Measurements from ENCODE around the gene BLM. TPM values are rescaled to one million over a fixed set of nuclear protein-coding genes. Genes with fewer than 3 reads are reported as not detected.
"Not testable (repeated sequence)": the region's sequence is repeated elsewhere in the genome, so short reads cannot be mapped to it uniquely, and the experiment has no call there.

The BLM gene
- total and polyA plus RNA-seq, 5 donors, result 8.1 to 45.3 (median 22.9) TPM

DNA sequence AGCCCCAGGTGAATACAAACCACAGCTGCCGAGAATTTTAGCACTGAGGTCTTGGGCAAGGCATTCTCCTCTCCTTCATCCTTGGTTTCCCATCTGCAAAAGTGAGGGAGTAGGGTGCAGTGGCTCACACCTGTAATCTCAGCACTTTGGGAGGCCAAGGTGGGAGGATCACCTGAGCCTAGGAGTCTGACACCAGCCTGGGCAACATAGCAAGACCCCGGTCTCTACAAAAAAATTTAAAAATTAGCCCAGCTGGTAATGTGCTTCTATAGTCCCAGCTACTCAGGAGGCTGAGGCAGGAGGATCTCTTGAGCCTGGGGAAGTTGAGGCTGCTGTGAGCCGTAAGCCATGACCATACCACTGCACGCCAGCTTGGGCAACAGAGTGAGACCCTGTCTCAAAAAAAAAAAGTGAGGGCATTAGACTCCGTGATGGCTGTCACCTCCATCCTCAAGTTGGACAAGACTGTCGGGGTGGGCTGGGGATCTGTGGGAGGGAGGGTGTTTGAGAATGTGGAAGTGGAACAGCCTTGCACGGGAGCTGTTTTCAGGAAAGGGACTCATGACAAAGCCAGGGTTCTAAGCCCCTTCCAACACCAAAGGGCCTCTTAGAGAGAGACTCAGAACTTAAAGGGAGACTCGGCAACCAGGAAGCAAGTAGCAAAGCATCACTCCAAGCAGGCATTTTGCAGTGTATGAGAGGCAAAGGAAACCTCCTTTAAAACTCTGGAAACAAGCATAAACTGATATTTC is 105.2 kb downstream of the BLM start:
- 84% methylated on average over 8 of the region's 8 CpGs for WGBS
- no peak for ATAC-seq
- Histone ChIP-seq H3K4me1 (ENCODE audit: control insufficient read depth, insufficient read depth, low read length) (no peaks in the 10 kb centered on the region), H3K4me3 (ENCODE audit: low read length) (no peak overlapping the region), H3K9me3 (ENCODE audit: control insufficient read depth, low read length) (no peaks in the 10 kb centered on the region), H3K27me3 (ENCODE audit: control insufficient read depth, insufficient read depth) (no peaks in the 10 kb centered on the region), H3K27ac (ENCODE audit: low read length) (no peak overlapping the region)
- intact Hi-C loops (cut with DNase I), result no loop called here
- DNase-seq, result no peak

DNA sequence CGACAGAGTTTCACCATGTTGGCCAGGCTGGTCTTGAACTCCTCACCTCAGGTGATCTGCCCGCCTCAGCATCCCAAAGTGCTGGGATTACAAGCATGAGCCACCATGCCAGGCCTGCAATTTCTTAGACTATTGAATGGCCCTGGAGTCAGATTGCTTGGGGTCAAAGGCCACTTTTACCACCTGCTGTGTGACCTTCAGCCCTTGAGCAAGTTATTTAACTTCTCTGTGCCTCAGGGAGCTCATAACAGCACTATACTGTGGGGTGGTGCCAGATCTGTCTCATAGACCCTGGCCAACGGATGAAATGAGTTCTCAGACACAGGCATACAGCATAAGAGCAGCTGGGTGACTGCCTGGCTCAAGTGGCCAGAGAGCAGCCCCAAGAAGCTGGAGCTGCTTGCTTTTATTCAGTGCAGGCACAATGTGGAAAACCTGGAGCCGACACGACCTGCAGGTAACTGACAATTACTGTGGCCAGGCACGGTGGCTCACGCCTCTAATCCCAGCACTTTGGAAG is 106.4 kb downstream of the BLM start:
- no peaks in the 10 kb centered on the region for H3K4me1 ChIP-seq (ENCODE audit: control insufficient read depth, insufficient read depth, low read length)
- H3K9me3 ChIP-seq (ENCODE audit: control insufficient read depth, low read length), result no peaks in the 10 kb centered on the region
- no peak overlapping the region for H3K27ac ChIP-seq (ENCODE audit: low read length)
- intact Hi-C loops (cut with DNase I), result no loop called here
- no peaks in the 10 kb centered on the region for H3K27me3 ChIP-seq (ENCODE audit: control insufficient read depth, insufficient read depth)
- DNase-seq (no peak), ATAC-seq (no peak)
- H3K4me3 ChIP-seq (ENCODE audit: low read length), result no peak overlapping the region
- WGBS, result 89% methylated on average over 7 of the region's 7 CpGs

DNA sequence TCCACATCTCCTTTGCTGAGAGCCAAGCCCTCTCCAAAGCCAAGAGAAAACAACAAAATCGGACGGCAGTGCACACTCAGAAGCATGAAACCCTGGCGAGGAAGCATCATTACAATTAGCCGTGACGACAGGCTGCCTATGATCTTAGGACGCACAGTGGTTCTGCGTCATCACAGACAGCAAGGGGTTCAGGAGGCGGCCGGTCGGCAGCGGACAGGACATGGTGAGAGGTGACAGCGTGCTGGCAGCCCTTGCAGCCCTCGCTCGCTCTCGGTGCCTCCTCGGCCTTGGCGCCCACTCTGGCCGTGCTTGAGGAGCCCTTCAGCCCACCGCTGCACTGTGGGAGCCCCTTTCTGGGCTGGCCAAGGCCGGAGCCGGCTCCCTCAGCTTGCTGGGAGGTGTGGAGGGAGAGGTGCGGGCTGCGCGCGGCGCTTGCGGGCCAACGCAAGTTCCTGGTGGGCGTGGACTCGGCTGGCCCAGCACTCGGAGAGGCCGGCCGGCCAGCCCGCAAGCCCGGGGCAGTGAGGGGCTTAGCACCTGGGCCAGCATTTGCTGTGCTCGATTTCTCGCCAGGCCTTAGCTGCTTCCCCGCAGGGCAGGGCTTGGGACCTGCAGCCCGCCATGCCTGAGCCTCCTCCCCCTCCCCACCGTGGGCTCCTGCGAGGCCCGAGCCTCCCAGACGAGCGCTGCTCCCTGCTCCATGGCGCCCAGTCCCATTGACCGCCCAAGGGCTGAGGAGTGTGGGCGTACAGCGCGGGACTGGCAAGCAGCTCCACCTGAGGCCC is 108.2 kb downstream of the BLM start:
- DNase-seq; H3K4me1 ChIP-seq (ENCODE audit: control insufficient read depth, insufficient read depth, low read length); H3K27me3 ChIP-seq (ENCODE audit: control insufficient read depth, insufficient read depth); ATAC-seq; H3K27ac ChIP-seq (ENCODE audit: low read length); intact Hi-C loops (cut with DNase I); H3K4me3 ChIP-seq (ENCODE audit: low read length); H3K9me3 ChIP-seq (ENCODE audit: control insufficient read depth, low read length): not testable (repeated sequence)
- 95% methylated on average over 49 of the region's 49 CpGs for WGBS

DNA sequence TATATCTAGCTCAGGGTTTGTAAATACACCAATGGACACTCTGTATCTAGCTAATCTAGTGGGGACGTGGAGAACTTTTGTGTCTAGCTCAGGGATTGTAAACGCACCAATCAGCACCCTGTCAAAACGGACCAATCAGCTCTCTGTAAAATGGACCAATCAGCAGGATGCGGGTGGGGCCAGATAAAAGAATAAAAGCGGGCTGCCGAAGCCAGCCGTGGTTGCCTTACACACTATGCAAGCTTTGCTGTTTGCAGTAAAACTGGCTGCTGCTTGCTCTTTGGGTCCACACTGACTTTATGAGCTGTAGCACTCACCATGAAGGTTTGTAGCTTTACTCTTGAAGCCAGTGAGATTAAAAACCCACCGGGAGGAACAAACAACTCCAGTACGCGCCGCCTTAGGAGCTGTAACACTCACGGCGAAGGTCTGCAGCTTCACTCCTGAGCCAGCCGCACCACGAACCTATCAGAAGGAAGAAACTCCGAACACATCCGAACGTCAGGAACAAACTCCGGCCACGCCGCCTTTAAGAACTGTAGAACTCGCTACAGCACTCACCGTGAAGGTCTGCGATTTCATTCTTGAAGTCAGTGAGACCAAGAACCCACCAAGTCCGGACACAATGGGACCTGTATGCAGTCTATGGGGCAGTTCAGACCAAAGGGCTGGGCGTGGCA is 109.2 kb downstream of the BLM start:
- H3K4me1 ChIP-seq (ENCODE audit: control insufficient read depth, insufficient read depth, low read length); H3K9me3 ChIP-seq (ENCODE audit: control insufficient read depth, low read length); DNase-seq; ATAC-seq; H3K27me3 ChIP-seq (ENCODE audit: control insufficient read depth, insufficient read depth); intact Hi-C loops (cut with DNase I); H3K27ac ChIP-seq (ENCODE audit: low read length); H3K4me3 ChIP-seq (ENCODE audit: low read length): not testable (repeated sequence)
- WGBS, result 93% methylated on average over 26 of the region's 26 CpGs

DNA sequence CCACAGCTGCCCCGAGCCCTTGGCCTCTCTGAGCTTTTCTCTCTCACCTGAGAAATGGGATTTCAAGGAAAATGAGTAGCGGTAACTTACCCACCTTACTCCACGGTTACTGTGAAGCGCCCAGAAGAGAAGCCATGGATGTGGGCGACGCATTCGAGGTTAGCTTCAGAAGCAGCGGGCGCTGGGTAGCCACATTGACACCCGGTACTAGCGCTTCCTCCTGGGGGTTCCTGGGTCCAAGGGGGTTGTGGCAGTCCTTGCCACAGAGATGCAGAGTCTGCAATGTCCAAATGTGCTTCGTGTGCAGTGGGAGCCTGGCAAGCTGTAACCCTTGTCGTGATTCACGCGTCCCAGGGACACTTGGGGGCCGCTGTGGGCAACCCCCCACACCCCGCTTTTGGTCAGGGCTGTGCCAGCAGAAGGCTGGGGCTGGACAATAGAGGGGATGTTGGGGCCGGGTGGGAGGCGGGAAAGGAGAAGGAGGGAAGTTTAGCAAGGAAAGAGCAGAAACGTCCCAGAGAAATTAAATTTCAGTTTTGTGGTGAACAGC is 109.8 kb downstream of the BLM start:
- Histone ChIP-seq H3K27ac (ENCODE audit: low read length) (no peak overlapping the region), H3K27me3 (ENCODE audit: control insufficient read depth, insufficient read depth) (no peaks in the 10 kb centered on the region), H3K9me3 (ENCODE audit: control insufficient read depth, low read length) (no peaks in the 10 kb centered on the region), H3K4me3 (ENCODE audit: low read length) (no peak overlapping the region), H3K4me1 (ENCODE audit: control insufficient read depth, insufficient read depth, low read length) (no peaks in the 10 kb centered on the region)
- 88% methylated on average over 20 of the region's 20 CpGs for WGBS
- no peak for DNase-seq
- ATAC-seq, result no peak
- intact Hi-C loops (cut with DNase I), result no loop called here

DNA sequence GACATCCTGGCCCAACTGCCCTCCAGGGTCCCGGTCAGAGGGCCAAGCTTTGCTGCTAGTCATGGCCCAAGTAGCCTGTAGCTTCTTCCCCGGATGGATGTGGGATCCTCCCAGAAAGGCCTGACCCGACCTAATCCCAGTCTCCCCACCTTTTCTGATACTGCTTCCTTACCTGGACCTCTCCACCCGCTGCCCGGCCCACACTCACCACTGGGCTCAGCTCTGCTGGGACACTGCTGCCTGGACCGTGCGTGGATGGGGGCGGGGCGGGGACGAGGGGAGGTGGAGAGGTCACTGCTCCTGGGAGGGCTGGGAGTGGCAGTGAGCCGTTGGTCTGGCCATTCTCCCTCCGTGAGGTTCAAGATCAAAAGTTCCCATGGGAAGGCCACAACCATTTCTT is 111.0 kb downstream of the BLM start:
- H3K27me3 ChIP-seq (ENCODE audit: control insufficient read depth, insufficient read depth), result no peaks in the 10 kb centered on the region
- H3K9me3 ChIP-seq (ENCODE audit: control insufficient read depth, low read length), result no peaks in the 10 kb centered on the region
- no peaks in the 10 kb centered on the region for H3K4me1 ChIP-seq (ENCODE audit: control insufficient read depth, insufficient read depth, low read length)
- no peak overlapping the region for H3K27ac ChIP-seq (ENCODE audit: low read length)
- WGBS, result 89% methylated on average over 12 of the region's 12 CpGs
- DNase-seq, result no peak
- intact Hi-C loops (cut with DNase I), result no loop called here
- H3K4me3 ChIP-seq (ENCODE audit: low read length), result no peak overlapping the region
- no peak for ATAC-seq

DNA sequence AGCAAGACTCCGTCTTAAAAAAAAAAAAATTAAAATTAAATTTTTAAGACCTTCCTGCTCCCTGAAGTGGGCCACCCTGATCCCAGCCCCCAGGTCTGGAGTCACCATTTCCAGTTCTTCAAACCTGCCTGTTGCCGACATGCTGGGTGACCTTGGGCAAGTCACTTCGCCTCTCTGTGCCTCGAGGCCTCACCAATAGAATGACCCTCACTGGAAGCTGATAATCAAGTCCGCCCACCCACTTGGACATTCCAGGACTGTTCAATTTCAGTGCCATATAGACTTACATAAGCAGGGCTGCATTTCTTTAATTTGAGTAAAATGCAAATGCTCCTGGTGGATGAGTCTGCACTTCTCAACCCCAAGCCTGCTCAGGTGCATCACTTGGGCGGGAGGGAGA is 112.0 kb downstream of the BLM start:
- no peak overlapping the region for H3K27ac ChIP-seq (ENCODE audit: low read length)
- no peaks in the 10 kb centered on the region for H3K4me1 ChIP-seq (ENCODE audit: control insufficient read depth, insufficient read depth, low read length)
- intact Hi-C loops (cut with DNase I), result no loop called here
- WGBS, result 89% methylated on average over 6 of the region's 6 CpGs
- no peak overlapping the region for H3K4me3 ChIP-seq (ENCODE audit: low read length)
- DNase-seq (no peak), ATAC-seq (no peak)
- no peaks in the 10 kb centered on the region for H3K27me3 ChIP-seq (ENCODE audit: control insufficient read depth, insufficient read depth)
- H3K9me3 ChIP-seq (ENCODE audit: control insufficient read depth, low read length), result no peaks in the 10 kb centered on the region

DNA sequence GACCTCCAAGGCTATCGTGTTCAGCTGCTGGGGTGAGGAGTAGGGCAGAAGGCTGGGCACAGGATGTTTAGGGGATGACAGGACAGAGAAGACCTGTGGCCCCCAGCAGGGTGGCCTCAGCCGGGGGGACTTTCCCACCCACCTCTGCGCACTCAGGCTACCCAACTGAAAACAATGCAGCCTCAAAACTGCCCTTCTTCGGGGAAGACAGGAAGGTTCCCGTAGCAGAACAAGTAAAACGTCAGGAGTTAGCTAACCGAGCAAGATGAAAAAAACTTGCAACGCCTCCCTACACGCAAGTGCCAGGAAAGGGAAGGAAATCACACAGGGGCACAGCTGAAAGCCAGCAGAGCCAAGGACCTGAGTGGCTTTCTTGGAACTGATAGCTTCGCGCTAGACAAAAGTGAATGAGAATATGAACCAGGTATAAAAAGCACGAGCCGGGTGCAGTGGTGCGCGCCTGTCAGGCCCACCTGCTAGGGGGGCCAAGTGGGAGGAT is 112.8 kb downstream of the BLM start:
- intact Hi-C loops (cut with DNase I), result no loop called here
- WGBS, result 59% methylated on average over 15 of the region's 15 CpGs
- Histone ChIP-seq H3K27ac (ENCODE audit: low read length) (no peak overlapping the region), H3K4me3 (ENCODE audit: low read length) (no peak overlapping the region), H3K9me3 (ENCODE audit: control insufficient read depth, low read length) (no peaks in the 10 kb centered on the region), H3K4me1 (ENCODE audit: control insufficient read depth, insufficient read depth, low read length) (no peaks in the 10 kb centered on the region), H3K27me3 (ENCODE audit: control insufficient read depth, insufficient read depth) (no peaks in the 10 kb centered on the region)
- peak; percentile 54 to 72 for ATAC-seq
- DNase-seq, result no peak

DNA sequence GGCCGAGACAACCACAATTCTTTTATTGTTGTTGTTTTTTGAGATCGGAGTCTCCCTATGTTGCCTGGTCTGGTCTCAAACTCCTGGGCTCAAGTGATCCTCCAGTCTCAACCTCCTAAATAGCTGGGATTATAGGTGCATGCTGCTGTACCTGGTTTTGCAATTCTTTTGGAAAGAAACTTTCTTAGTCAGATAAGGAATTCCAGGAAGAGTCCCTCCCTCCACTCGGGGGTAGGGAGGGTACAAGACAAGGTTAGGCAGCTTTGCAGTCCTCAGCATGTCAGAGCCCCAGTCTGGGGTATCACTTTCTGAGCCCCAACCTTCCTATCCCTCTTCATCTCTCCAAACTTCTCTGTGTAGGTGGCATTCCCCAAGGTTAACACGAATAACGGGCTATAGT is 117.5 kb downstream of the BLM start:
- intact Hi-C loops (cut with DNase I), result no loop called here

DNA sequence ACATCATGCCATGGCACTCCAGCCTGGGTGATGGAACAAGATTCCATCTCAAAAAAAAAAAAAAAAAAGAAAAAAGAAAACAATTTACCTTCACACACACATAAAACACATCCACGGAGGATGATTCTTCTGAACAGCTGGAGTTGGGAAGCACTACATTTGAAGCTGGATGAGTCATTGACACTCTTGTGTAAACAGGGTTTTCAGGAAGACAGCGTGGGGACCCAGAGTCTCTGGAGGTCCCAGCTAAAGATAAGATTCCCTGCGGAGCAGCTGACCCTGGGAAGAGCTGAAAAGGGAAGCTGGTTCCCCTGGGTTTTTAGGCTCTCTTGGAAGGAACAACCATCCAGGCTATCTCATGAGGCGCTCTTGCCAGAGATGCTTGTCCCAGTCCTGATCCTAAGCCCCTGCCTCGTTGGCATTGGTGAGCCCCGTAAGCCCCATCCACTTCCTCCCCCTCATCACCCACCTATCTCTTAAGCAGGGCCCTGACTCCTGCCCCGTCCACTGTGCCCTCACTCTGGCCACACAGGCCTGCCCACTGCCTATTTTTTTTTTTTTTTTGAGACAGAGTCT is 119.2 kb downstream of the BLM start:
- no peaks in the 10 kb centered on the region for H3K4me1 ChIP-seq (ENCODE audit: control insufficient read depth, insufficient read depth, low read length)
- ATAC-seq (peak in 1 of 2 donors; percentile 45), DNase-seq (no peak)
- no peaks in the 10 kb centered on the region for H3K9me3 ChIP-seq (ENCODE audit: control insufficient read depth, low read length)
- WGBS, result 53% methylated on average over 7 of the region's 7 CpGs
- intact Hi-C loops (cut with DNase I), result no loop called here
- H3K27me3 ChIP-seq (ENCODE audit: control insufficient read depth, insufficient read depth), result no peaks in the 10 kb centered on the region
- no peak overlapping the region for H3K4me3 ChIP-seq (ENCODE audit: low read length)
- H3K27ac ChIP-seq (ENCODE audit: low read length), result no peak overlapping the region

More for the DNA sequence above, 117.5 kb downstream of the BLM start:
- Histone ChIP-seq H3K4me3 (ENCODE audit: low read length) (no peak overlapping the region), H3K9me3 (ENCODE audit: control insufficient read depth, low read length) (no peaks in the 10 kb centered on the region), H3K27ac (ENCODE audit: low read length) (no peak overlapping the region), H3K27me3 (ENCODE audit: control insufficient read depth, insufficient read depth) (no peaks in the 10 kb centered on the region), H3K4me1 (ENCODE audit: control insufficient read depth, insufficient read depth, low read length) (no peaks in the 10 kb centered on the region)
- 84% methylated on average over 5 of the region's 5 CpGs for WGBS
- DNase-seq (no peak), ATAC-seq (no peak)

Measured in right cardiac atrium (tissue), 5 donors.